Gastroesophageal sphincter (tissue), 3 donors: ENCODE data around the gene S100A7.

Source experiments
- EP300 ChIP-seq: sonication (generic); formaldehyde crosslinking; IDR thresholded peaks from one replicate; pipeline ENCODE4 v1.6.1; 2017; ENCODE audit warnings: antibody characterized with exemption, mild to moderate bottlenecking
- POLR2A ChIP-seq, 2 donors: fragments of 450-650 bp; IDR thresholded peaks; one replicate each; pipeline ENCODE4 v1.6.1; 2017; ENCODE audit warnings: antibody characterized with exemption in 2 of 2, mild to moderate bottlenecking in 2 of 2, moderate library complexity in 1 of 2
- POLR2AphosphoS5 ChIP-seq: sonication (generic); formaldehyde crosslinking; IDR thresholded peaks from one replicate; pipeline ENCODE4 v1.6.1; 2017; ENCODE audit warnings: antibody characterized with exemption
- TF ChIP-seq, protein P1 (sequence below), 4 experiments: fragments of 200-600 bp in 2 of 4; fragments of 450-650 bp in 2 of 4; sonication (generic) in 1 of 4; IDR thresholded peaks; one replicate each; pipeline ENCODE4 v1.5.1; 2017 to 2019; ENCODE audit warnings: antibody characterized with exemption in 4 of 4, mild to moderate bottlenecking in 2 of 4, moderate library complexity in 2 of 4

- TF ChIP-seq, protein P1, sequence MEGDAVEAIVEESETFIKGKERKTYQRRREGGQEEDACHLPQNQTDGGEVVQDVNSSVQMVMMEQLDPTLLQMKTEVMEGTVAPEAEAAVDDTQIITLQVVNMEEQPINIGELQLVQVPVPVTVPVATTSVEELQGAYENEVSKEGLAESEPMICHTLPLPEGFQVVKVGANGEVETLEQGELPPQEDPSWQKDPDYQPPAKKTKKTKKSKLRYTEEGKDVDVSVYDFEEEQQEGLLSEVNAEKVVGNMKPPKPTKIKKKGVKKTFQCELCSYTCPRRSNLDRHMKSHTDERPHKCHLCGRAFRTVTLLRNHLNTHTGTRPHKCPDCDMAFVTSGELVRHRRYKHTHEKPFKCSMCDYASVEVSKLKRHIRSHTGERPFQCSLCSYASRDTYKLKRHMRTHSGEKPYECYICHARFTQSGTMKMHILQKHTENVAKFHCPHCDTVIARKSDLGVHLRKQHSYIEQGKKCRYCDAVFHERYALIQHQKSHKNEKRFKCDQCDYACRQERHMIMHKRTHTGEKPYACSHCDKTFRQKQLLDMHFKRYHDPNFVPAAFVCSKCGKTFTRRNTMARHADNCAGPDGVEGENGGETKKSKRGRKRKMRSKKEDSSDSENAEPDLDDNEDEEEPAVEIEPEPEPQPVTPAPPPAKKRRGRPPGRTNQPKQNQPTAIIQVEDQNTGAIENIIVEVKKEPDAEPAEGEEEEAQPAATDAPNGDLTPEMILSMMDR (IDR thresholded peaks at IDR 0.05) = no peak
- TF ChIP-seq POLR2A (IDR thresholded peaks at IDR 0.05) (no peak), POLR2AphosphoS5 (no peak), EP300 (no peak)
Measured at GRCh38 chr1:153481124-153481523, 20.7 kb upstream of the S100A7 start.
